ENCODE data around the gene DRD3. TPM values are rescaled to one million over a fixed set of nuclear protein-coding genes. Genes with fewer than 3 reads are reported as not detected.
A peak's percentile ranks its signal among the peaks of the same experiment; 100 is the strongest.

The DRD3 gene
- polyA plus RNA-seq, 3 donors, result not detected

DNA sequence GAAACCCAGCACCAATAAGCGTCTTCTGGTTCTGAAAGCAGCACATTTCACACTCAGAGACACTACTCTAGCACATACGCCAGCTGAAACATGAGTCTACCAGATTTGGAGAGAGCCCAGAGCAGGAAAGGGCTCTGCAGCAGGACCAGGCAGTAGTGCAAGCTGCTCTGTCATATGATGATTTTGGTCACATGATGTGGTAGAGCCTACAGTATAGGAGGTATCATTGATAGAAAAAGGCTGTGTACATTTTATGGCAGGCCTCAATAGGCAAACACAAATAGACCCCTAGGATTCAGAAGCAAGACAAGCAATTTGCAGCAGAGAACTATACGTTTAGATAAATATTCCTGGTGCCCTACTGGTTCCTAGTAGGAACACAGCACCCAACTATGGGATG, 64.1 kb downstream of the DRD3 start:
- intact Hi-C loops (cut with micrococcal nuclease), result no loop called here
- Histone ChIP-seq H3K4me3 (replicated peaks in 1 of 3; ENCODE audit: low read depth in 2 of 3, low read length in 3 of 3) (no peak overlapping the region), H4K20me1 (ENCODE audit: insufficient read depth, low read length) (no peaks in the 10 kb centered on the region), H3K9me3 (replicated peaks in 1 of 2; ENCODE audit: control insufficient read depth in 1 of 2, insufficient read depth in 1 of 2, low read length in 2 of 2) (no peaks in the 10 kb centered on the region), H3K79me2 (ENCODE audit: insufficient read depth, low read length) (no peaks in the 10 kb centered on the region), H3K4me2 (replicated peaks; ENCODE audit: extremely low read depth, low read length, poor library complexity, severe bottlenecking) (no peak overlapping the region), H3K4me1 (ENCODE audit: control insufficient read depth in 1 of 2, insufficient read depth in 2 of 2, low read length in 2 of 2) (peaks cover 26% of the 10 kb centered on the region in 2 donors), H3K27me3 (ENCODE audit: control insufficient read depth in 2 of 2, insufficient read depth in 2 of 2, low read length in 2 of 2) (no peaks in the 10 kb centered on the region), H3K9ac (ENCODE audit: insufficient read depth, low read length, poor library complexity, severe bottlenecking) (no peak overlapping the region), H2AFZ (ENCODE audit: insufficient read depth, low read depth, low read length, poor library complexity, severe bottlenecking) (peak overlapping the region; percentile 2), H3K36me3 (replicated peaks in 1 of 2; ENCODE audit: control insufficient read depth in 1 of 2, insufficient read depth in 2 of 2, low read length in 2 of 2) (no peaks in the 10 kb centered on the region), H3K27ac (ENCODE audit: low read depth in 1 of 2, low read length in 2 of 2) (no peak overlapping the region)
- Mint-ChIP-seq H3K27me3 (ENCODE audit: low read depth in 3 of 3) (peaks cover 0 to 1% (median 0%) of the 10 kb centered on the region in 3 donors), H3K36me3 (no peaks in the 10 kb centered on the region), H3K27ac (no peak overlapping the region), H3K4me1 (peaks cover 26% of the 10 kb centered on the region), H3K4me3 (no peak overlapping the region), H3K9me3 (peaks cover 0 to 2% (median 0%) of the 10 kb centered on the region in 7 donors)
- no peak for DNase-seq
- 100% methylated on average over 2 of the region's 3 CpGs for WGBS (ENCODE audit: insufficient coverage)
- TF ChIP-seq, protein P1, sequence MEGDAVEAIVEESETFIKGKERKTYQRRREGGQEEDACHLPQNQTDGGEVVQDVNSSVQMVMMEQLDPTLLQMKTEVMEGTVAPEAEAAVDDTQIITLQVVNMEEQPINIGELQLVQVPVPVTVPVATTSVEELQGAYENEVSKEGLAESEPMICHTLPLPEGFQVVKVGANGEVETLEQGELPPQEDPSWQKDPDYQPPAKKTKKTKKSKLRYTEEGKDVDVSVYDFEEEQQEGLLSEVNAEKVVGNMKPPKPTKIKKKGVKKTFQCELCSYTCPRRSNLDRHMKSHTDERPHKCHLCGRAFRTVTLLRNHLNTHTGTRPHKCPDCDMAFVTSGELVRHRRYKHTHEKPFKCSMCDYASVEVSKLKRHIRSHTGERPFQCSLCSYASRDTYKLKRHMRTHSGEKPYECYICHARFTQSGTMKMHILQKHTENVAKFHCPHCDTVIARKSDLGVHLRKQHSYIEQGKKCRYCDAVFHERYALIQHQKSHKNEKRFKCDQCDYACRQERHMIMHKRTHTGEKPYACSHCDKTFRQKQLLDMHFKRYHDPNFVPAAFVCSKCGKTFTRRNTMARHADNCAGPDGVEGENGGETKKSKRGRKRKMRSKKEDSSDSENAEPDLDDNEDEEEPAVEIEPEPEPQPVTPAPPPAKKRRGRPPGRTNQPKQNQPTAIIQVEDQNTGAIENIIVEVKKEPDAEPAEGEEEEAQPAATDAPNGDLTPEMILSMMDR (IDR thresholded peaks at IDR 0.05), result no peak

DNA sequence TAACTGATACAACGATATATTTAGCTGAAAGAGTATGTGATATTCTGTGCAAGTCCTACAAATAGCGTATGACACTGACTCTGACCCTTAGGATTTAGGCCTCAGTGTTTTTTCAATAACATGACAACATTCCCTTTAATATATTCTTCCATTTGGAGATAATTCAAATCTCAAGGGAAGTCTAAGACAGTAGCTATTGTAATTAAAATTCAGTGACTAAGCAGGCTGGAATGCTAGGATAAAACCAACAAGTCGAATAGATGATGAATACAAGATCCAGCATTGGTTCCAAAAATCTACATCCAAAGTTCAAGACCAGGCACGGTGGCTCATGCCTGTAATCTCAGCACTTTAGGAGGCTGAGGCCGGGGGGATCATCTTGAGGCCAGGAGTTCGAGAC, 66.2 kb downstream of the DRD3 start:
- H4K20me1 ChIP-seq (ENCODE audit: insufficient read depth, low read length), result no peaks in the 10 kb centered on the region
- no peaks in the 10 kb centered on the region for H3K79me2 ChIP-seq (ENCODE audit: insufficient read depth, low read length)
- H3K4me1 ChIP-seq (ENCODE audit: control insufficient read depth in 1 of 2, insufficient read depth in 2 of 2, low read length in 2 of 2), result peaks cover 38 to 44% of the 10 kb centered on the region in 2 donors
- TF ChIP-seq, protein P1 (IDR thresholded peaks at IDR 0.05), result no peak
- H3K27ac ChIP-seq (ENCODE audit: low read depth in 1 of 2, low read length in 2 of 2), result peak overlapping the region in 1 of 2 donors; percentile 90
- H3K36me3 Mint-ChIP-seq, result no peaks in the 10 kb centered on the region
- H3K4me2 ChIP-seq (replicated peaks; ENCODE audit: extremely low read depth, low read length, poor library complexity, severe bottlenecking), result no peak overlapping the region
- WGBS (ENCODE audit: insufficient coverage), result 94% methylated on average over 3 of the region's 6 CpGs
- peaks cover 0 to 1% (median 0%) of the 10 kb centered on the region in 3 donors for H3K27me3 Mint-ChIP-seq (ENCODE audit: low read depth in 3 of 3)
- H3K9me3 Mint-ChIP-seq, result peaks cover 0 to 6% (median 0%) of the 10 kb centered on the region in 7 donors
- H3K27ac Mint-ChIP-seq, result no peak overlapping the region
- no peak overlapping the region for H3K4me3 Mint-ChIP-seq
- no peak overlapping the region for H3K4me3 ChIP-seq (replicated peaks in 1 of 3; ENCODE audit: low read depth in 2 of 3, low read length in 3 of 3)
- H3K27me3 ChIP-seq (ENCODE audit: control insufficient read depth in 2 of 2, insufficient read depth in 2 of 2, low read length in 2 of 2), result no peaks in the 10 kb centered on the region
- intact Hi-C loops (cut with micrococcal nuclease), result no loop called here
- peaks cover 39% of the 10 kb centered on the region for H3K4me1 Mint-ChIP-seq
- DNase-seq, result no peak
- no peak overlapping the region for H2AFZ ChIP-seq (ENCODE audit: insufficient read depth, low read depth, low read length, poor library complexity, severe bottlenecking)
- no peaks in the 10 kb centered on the region for H3K9me3 ChIP-seq (replicated peaks in 1 of 2; ENCODE audit: control insufficient read depth in 1 of 2, insufficient read depth in 1 of 2, low read length in 2 of 2)
- no peaks in the 10 kb centered on the region for H3K36me3 ChIP-seq (replicated peaks in 1 of 2; ENCODE audit: control insufficient read depth in 1 of 2, insufficient read depth in 2 of 2, low read length in 2 of 2)
- H3K9ac ChIP-seq (ENCODE audit: insufficient read depth, low read length, poor library complexity, severe bottlenecking), result no peak overlapping the region
